ENCODE measurements around the gene HIGD1A. TPM values are rescaled to one million over a fixed set of nuclear protein-coding genes. Genes with fewer than 3 reads are reported as not detected.

The HIGD1A gene
- total RNA-seq, 4 donors from 2014 or later: 123 to 156 (median 139) TPM

DNA sequence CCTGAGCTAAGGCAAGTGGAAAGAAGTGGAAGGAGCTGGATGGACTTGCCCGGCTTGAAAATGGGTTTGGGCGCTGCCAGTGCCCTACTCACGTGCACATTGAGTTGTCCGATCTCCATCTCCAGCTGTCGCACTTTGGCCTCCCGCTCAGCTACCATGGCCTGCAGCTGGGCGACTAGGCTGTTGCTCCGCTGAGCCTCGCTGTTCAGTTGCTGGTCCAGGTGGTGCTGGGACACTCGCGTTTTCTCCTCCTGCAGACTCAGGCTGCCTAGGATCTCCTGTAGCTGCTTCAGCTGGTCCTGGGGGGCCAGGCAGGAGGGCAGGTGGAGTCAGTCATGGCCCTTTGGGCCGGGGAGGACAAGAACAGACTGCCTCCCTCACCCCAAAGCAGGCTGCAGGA, 68.7 kb downstream of the HIGD1A start:
- in situ Hi-C loops (cut with MboI; ENCODE audit: low sequenced_read_pairs in 4 of 4) (loop anchor here in 1 of 4 donors (25.0 kb wide), 1 partner anchor 148 kb away; the partner anchor contains the start of genes SEC22C and SS18L2), intact Hi-C loops (cut with DNase I; ENCODE audit: low total_unique reads) (no loop called here)
- no peak overlapping the region for H3K4me3 ChIP-seq
- DNase-seq (no peak), ATAC-seq (no peak)
- TF ChIP-seq POLR2A (IDR thresholded peaks at IDR 0.05): no peak
- TF ChIP-seq CTCF (IDR thresholded peaks at IDR 0.05 in 4 of 5, conservative IDR thresholded peaks at IDR 0.05 in 1 of 5): no peak
- H3K4me1 ChIP-seq: peaks cover 20 to 28% of the 10 kb centered on the region in 2 donors
- H3K36me3 ChIP-seq: no peaks in the 10 kb centered on the region
- no peaks in the 10 kb centered on the region for H3K9me3 ChIP-seq
- H3K27me3 ChIP-seq: no peaks in the 10 kb centered on the region
- peak overlapping the region; percentile 1 to 70 (median 36) for H3K27ac ChIP-seq

DNA sequence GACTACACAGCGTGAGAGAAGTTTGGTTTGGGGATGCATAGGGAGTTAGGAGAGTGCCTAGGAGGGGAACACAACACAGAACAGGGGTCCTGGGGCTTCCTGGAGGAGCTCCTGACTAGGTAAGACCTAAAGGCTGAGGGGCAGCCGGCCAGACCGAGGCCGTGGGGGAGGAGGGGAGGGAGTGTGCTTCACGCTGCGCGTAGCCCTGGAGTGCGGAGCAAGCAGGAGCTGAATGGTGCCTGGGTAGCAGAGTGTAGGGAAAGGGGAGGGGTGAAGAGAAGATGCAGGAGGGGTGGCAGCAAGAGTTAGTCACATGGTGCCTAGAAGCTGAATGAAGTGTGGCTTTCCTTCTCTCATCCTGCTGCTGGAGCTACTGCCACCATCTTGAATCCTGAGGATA, 69.3 kb downstream of the HIGD1A start:
- Histone ChIP-seq H3K4me1 (peaks cover 20 to 28% of the 10 kb centered on the region in 2 donors), H3K9me3 (no peaks in the 10 kb centered on the region), H3K27ac (no peak overlapping the region), H3K27me3 (no peaks in the 10 kb centered on the region), H3K4me3 (no peak overlapping the region), H3K36me3 (no peaks in the 10 kb centered on the region)
- ATAC-seq (no peak), DNase-seq (no peak)
- in situ Hi-C loops (cut with MboI; ENCODE audit: low sequenced_read_pairs in 4 of 4) (loop anchor here in 1 of 4 donors (25.0 kb wide), 1 partner anchor 148 kb away; the partner anchor contains the start of genes SEC22C and SS18L2), intact Hi-C loops (cut with DNase I; ENCODE audit: low total_unique reads) (no loop called here)
- TF ChIP-seq CTCF (IDR thresholded peaks at IDR 0.05 in 4 of 5, conservative IDR thresholded peaks at IDR 0.05 in 1 of 5): no peak
- no peak for TF ChIP-seq POLR2A (IDR thresholded peaks at IDR 0.05)

DNA sequence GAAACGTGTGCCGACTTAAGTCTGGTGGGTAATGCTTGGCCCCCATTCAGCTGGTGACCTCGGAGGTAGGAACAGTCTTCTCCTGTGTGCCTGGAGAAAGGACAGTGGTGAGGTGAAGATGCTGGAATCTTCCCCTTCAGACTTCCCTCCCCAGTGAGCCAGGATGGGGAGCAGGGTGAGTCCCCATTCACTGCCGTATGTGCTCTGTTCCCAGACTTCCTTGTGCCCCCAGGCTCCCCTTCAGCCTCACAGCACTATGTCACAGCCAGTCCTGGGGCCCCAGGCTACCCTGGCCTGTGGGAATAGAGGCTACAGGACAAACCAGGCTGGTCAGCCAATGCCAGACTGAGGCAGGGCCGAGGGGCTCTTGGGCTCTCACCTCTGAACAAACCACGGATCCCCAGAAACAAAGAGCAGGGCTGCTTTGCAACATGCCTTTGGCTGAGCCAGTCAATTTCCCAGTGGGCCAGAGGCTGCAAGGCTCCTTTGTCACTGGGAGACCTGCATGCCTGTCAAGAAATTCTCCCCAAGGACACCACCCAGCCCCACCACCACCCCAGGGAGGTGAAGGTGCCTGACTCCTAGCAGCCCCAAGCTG, 69.9 kb downstream of the HIGD1A start:
- Histone ChIP-seq H3K36me3 (no peaks in the 10 kb centered on the region), H3K27ac (no peak overlapping the region), H3K4me1 (peaks cover 23 to 32% of the 10 kb centered on the region in 2 donors), H3K9me3 (no peaks in the 10 kb centered on the region), H3K4me3 (no peak overlapping the region), H3K27me3 (no peaks in the 10 kb centered on the region)
- no peak for DNase-seq
- no peak for TF ChIP-seq CTCF (IDR thresholded peaks at IDR 0.05 in 4 of 5, conservative IDR thresholded peaks at IDR 0.05 in 1 of 5)
- no peak for TF ChIP-seq POLR2A (IDR thresholded peaks at IDR 0.05)
- in situ Hi-C loops (cut with MboI; ENCODE audit: low sequenced_read_pairs in 4 of 4): loop anchor here in 1 of 4 donors (25.0 kb wide), 1 partner anchor 147 kb away; the partner anchor contains the start of genes SEC22C and SS18L2
- ATAC-seq: no peak
- intact Hi-C loops (cut with DNase I; ENCODE audit: low total_unique reads): no loop called here

GRCh38 chr3:42733501-42734262, 70.6 kb downstream of the HIGD1A start:
- no peak for TF ChIP-seq CTCF (IDR thresholded peaks at IDR 0.05 in 4 of 5, conservative IDR thresholded peaks at IDR 0.05 in 1 of 5)
- TF ChIP-seq POLR2A (IDR thresholded peaks at IDR 0.05): no peak
- Histone ChIP-seq H3K9me3 (no peaks in the 10 kb centered on the region), H3K36me3 (no peaks in the 10 kb centered on the region), H3K27ac (no peak overlapping the region), H3K4me3 (no peak overlapping the region), H3K27me3 (no peaks in the 10 kb centered on the region), H3K4me1 (peaks cover 25 to 31% of the 10 kb centered on the region in 2 donors)
- ATAC-seq (no peak), DNase-seq (no peak)
- in situ Hi-C loops (cut with MboI; ENCODE audit: low sequenced_read_pairs in 4 of 4) (loop anchor here in 1 of 4 donors (25.0 kb wide), 1 partner anchor 146 kb away; the partner anchor contains the start of genes SEC22C and SS18L2), intact Hi-C loops (cut with DNase I; ENCODE audit: low total_unique reads) (no loop called here)

Other genes with a start within 250 kb of the HIGD1A start
- gene SEC22C, start 222.5 kb downstream of the HIGD1A start, total RNA-seq: 10 to 100 TPM; 35.5 to 54.6 (median 40.6) TPM
- 10 to 100 TPM; 12.0 to 30.0 (median 15.5) TPM for gene SS18L2, start 213.6 kb downstream of the HIGD1A start, total RNA-seq
- 10 to 100 TPM; 10.0 to 56.6 (median 13.6) TPM for gene NKTR, start 203.8 kb downstream of the HIGD1A start, total RNA-seq
- gene ZBTB47, start 150.8 kb downstream of the HIGD1A start, total RNA-seq: 100 to 1,000 TPM; 141 to 256 (median 167) TPM
- 100 to 1,000 TPM; 197 to 682 (median 397) TPM for gene KLHL40, start 119.0 kb downstream of the HIGD1A start, total RNA-seq
- 100 to 1,000 TPM in 2 of 4 donors, 10 to 100 TPM in 2; 78.0 to 309 (median 164) TPM for gene HHATL, start 101.7 kb downstream of the HIGD1A start, total RNA-seq
- gene CCDC13, start 31.2 kb downstream of the HIGD1A start, total RNA-seq: 1 to 10 TPM in 2 of 4 donors, under 1 TPM in 2; 0.12 to 1.5 (median 1.1) TPM
- gene ACKR2, start 5.0 kb upstream of the HIGD1A start, total RNA-seq: 1 to 10 TPM in 1 of 4 donors, under 1 TPM in 2, not detected in 1; 0.23 to 1.1 (median 0.51) TPM
- under 1 TPM in 2 of 4 donors, not detected in 2; 0.62 to 0.93 TPM for gene CYP8B1, start 71.4 kb upstream of the HIGD1A start, total RNA-seq
- gene ZNF662, start 101.7 kb upstream of the HIGD1A start, total RNA-seq: 1 to 10 TPM in 1 of 4 donors, under 1 TPM in 3; 0.19 to 2.1 (median 0.55) TPM
- 1 to 10 TPM in 2 of 4 donors, under 1 TPM in 2; 0.52 to 6.8 (median 0.87) TPM for gene GASK1A, start 174.8 kb upstream of the HIGD1A start, total RNA-seq

All from gastrocnemius medialis (tissue), 4 donors.